Measurements from ENCODE around the gene HOXC6.
"Not testable (repeated sequence)": the region's sequence is repeated elsewhere in the genome, so short reads cannot be mapped to it uniquely, and the experiment has no call there.

DNA sequence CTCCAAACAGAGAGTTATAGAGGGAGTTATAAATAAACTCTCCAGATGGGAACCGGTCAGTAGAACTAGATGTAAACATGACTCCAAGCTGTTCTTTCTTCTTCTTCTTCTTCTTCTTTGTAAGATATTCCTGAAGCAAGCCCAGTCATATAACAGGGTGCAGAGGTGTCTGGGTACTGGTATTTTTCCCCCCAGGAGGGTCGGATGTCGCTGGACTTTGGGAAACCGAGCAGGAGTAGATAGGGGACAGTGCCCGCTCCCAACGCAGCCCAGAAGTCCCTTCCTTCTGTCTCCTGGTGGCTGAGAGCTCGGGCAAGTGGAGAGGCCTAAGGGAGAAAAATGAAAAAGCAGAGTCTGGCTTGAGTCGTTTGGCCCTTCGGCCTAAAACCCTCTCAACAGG, 50.9 kb downstream of the HOXC6 start:
- TF ChIP-seq, protein P1, sequence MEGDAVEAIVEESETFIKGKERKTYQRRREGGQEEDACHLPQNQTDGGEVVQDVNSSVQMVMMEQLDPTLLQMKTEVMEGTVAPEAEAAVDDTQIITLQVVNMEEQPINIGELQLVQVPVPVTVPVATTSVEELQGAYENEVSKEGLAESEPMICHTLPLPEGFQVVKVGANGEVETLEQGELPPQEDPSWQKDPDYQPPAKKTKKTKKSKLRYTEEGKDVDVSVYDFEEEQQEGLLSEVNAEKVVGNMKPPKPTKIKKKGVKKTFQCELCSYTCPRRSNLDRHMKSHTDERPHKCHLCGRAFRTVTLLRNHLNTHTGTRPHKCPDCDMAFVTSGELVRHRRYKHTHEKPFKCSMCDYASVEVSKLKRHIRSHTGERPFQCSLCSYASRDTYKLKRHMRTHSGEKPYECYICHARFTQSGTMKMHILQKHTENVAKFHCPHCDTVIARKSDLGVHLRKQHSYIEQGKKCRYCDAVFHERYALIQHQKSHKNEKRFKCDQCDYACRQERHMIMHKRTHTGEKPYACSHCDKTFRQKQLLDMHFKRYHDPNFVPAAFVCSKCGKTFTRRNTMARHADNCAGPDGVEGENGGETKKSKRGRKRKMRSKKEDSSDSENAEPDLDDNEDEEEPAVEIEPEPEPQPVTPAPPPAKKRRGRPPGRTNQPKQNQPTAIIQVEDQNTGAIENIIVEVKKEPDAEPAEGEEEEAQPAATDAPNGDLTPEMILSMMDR (IDR thresholded peaks at IDR 0.05) = not testable (repeated sequence)
- TF ChIP-seq EP300 (IDR thresholded peaks at IDR 0.05; ENCODE audit: low read depth) = not testable (repeated sequence)
